CD14-positive monocyte (primary cell): ENCODE results near the gene MSI2. TPM values are rescaled to one million over a fixed set of nuclear protein-coding genes. Genes with fewer than 3 reads are reported as not detected.

Source experiments
- DNase-seq, 3 donors: peaks; one replicate each; pipeline ENCODE4 v3.0.0-alpha.2; 2011 to 2022
- H2AFZ ChIP-seq: 2 replicates; pipeline ENCODE4 v1.6.0; 2012; ENCODE audit warnings: mild to moderate bottlenecking, low read depth, low read length, inconsistent platforms; ENCODE audit not compliant: insufficient read depth, poor library complexity, severe bottlenecking
- H3K27ac ChIP-seq, 2 donors: 1 replicate in 1 of 2; 2 replicates in 1 of 2; pipeline ENCODE4 v1.5.1; 2012 to 2013; ENCODE audit warnings: low read length in 2 of 2, control low read depth in 1 of 2, inconsistent platforms in 1 of 2, low read depth in 1 of 2, mild to moderate bottlenecking in 1 of 2
- H3K27me3 ChIP-seq, 2 donors: one replicate each; pipeline versions ENCODE4 v1.6.0 to v1.6.1; 2011 to 2013; ENCODE audit warnings: low read length in 2 of 2; ENCODE audit not compliant: control insufficient read depth in 2 of 2, insufficient read depth in 2 of 2
- H3K36me3 ChIP-seq, 2 donors: replicated peaks in 1 of 2; 1 replicate in 1 of 2; 2 replicates in 1 of 2; pipeline versions ENCODE4 v1.5.1 to v1.6.1; 2012 to 2013; ENCODE audit warnings: low read length in 2 of 2, control low read depth in 1 of 2, inconsistent platforms in 1 of 2, mild to moderate bottlenecking in 1 of 2; ENCODE audit not compliant: insufficient read depth in 2 of 2, control insufficient read depth in 1 of 2
- H3K4me1 ChIP-seq, 2 donors: 1 replicate in 1 of 2; 2 replicates in 1 of 2; pipeline versions ENCODE4 v1.5.1 to v1.6.1; 2012 to 2013; ENCODE audit warnings: low read length in 2 of 2, control low read depth in 1 of 2, inconsistent platforms in 1 of 2, mild to moderate bottlenecking in 1 of 2, moderate library complexity in 1 of 2; ENCODE audit not compliant: insufficient read depth in 2 of 2, control insufficient read depth in 1 of 2
- H3K4me2 ChIP-seq: replicated peaks from 2 replicates; pipeline ENCODE3; 2012; ENCODE audit warnings: low read length, moderate library complexity, mild to moderate bottlenecking; ENCODE audit not compliant: poor library complexity, severe bottlenecking; ENCODE audit errors: extremely low read depth
- H3K4me3 ChIP-seq, 3 experiments: fragments of 200-600 bp in 1 of 3; sonication (generic) in 1 of 3; replicated peaks in 1 of 3; 1 replicate in 2 of 3; 2 replicates in 1 of 3; pipeline ENCODE4 v1.5.1; 2011 to 2013; ENCODE audit warnings: low read length in 3 of 3, mild to moderate bottlenecking in 3 of 3, control low read depth in 2 of 3, low read depth in 2 of 3, inconsistent platforms in 1 of 3, moderate library complexity in 1 of 3
- H3K79me2 ChIP-seq: 2 replicates; pipeline ENCODE4 v1.6.0; 2012; ENCODE audit warnings: mild to moderate bottlenecking, control low read depth, inconsistent platforms, low read length, moderate library complexity; ENCODE audit not compliant: insufficient read depth
- H3K9ac ChIP-seq: 2 replicates; pipeline ENCODE4 v1.6.0; 2017; ENCODE audit warnings: low read length, mild to moderate bottlenecking; ENCODE audit not compliant: insufficient read depth, poor library complexity, severe bottlenecking
- H3K9me3 ChIP-seq, 2 donors: replicated peaks in 1 of 2; 1 replicate in 1 of 2; 2 replicates in 1 of 2; pipeline versions ENCODE4 v1.5.1 to v1.6.1; 2012 to 2013; ENCODE audit warnings: low read length in 2 of 2, control low read depth in 1 of 2; ENCODE audit not compliant: control insufficient read depth in 1 of 2, insufficient read depth in 1 of 2
- H4K20me1 ChIP-seq: 2 replicates; pipeline ENCODE4 v1.6.0; 2012; ENCODE audit warnings: mild to moderate bottlenecking, low read length, control low read depth, moderate library complexity; ENCODE audit not compliant: insufficient read depth
- H3K27ac Mint-ChIP-seq, 7 donors: one replicate each; pipeline ENCODE4 v1.8.0; 2020; ENCODE audit warnings: mild to moderate bottlenecking in 7 of 7, mixed read lengths in 7 of 7, moderate library complexity in 6 of 7, inconsistent platforms in 2 of 7
- H3K27me3 Mint-ChIP-seq, 3 donors: one replicate each; pipeline ENCODE4 v1.8.0; 2021 to 2022; ENCODE audit warnings: low read depth in 3 of 3, mild to moderate bottlenecking in 3 of 3, mixed read lengths in 3 of 3, moderate library complexity in 3 of 3, inconsistent platforms in 1 of 3
- H3K36me3 Mint-ChIP-seq, 2 donors: one replicate each; pipeline ENCODE4 v1.8.0; 2020; ENCODE audit warnings: mixed read lengths in 2 of 2, inconsistent platforms in 1 of 2, mild to moderate bottlenecking in 1 of 2
- H3K4me1 Mint-ChIP-seq: one replicate; pipeline ENCODE4 v1.8.0; 2020; ENCODE audit warnings: mild to moderate bottlenecking, mixed read lengths
- H3K4me3 Mint-ChIP-seq, 2 donors: one replicate each; pipeline ENCODE4 v1.8.0; 2020; ENCODE audit warnings: mild to moderate bottlenecking in 2 of 2, mixed read lengths in 2 of 2, moderate library complexity in 1 of 2
- H3K9me3 Mint-ChIP-seq, 7 donors: one replicate each; pipeline ENCODE4 v1.8.0; 2020 to 2022; ENCODE audit warnings: mixed read lengths in 7 of 7, mild to moderate bottlenecking in 6 of 7, moderate library complexity in 6 of 7, inconsistent platforms in 2 of 7
- CTCF ChIP-seq: fragments of 200-600 bp; IDR thresholded peaks from one replicate; pipeline ENCODE4 v1.8.0; 2022; ENCODE audit warnings: antibody characterized with exemption, mild to moderate bottlenecking
- WGBS: methylation state at CpG from one replicate; pipeline ENCODE4 v1.1.5; 2013; ENCODE audit warnings: missing lambda C conversion rate; ENCODE audit not compliant: insufficient coverage; 5-methylcytosine and 5-hydroxymethylcytosine counted together
- intact Hi-C, 2 donors: fragments of 100-400 bp; cut with micrococcal nuclease; formaldehyde crosslinking; loops; one replicate each; pipeline versions ENCODE4 v1.15.0 to v1.15.1; 2023
- polyA plus RNA-seq, 3 donors: library from polyadenylated mRNA; depleted of rRNA in 1 of 3; unstranded in 2 of 3; stranded (reverse) in 1 of 3; fragments of 300-500 nt in 2 of 3; fragments of >200 nt in 1 of 3; fragmentation: Illumina TruSeq in 2 of 3; gene quantifications; 1 replicate in 2 of 3; 2 replicates in 1 of 3; pipeline ENCODE4 v1.2.3, GENCODE V29; 2012 to 2021

MSI2 gene
- polyA plus RNA-seq, 3 donors, result 0.20 to 6.6 (median 0.37) TPM

GRCh38 chr17:57273490-57273889 is 17.2 kb downstream of the MSI2 start:
- Histone ChIP-seq H3K4me2 (no peak overlapping the region), H3K9ac (no peak overlapping the region), H3K27me3 (no peaks in the 10 kb centered on the region), H3K4me3 (no peak overlapping the region), H3K9me3 (no peaks in the 10 kb centered on the region), H3K79me2 (no peaks in the 10 kb centered on the region), H2AFZ (no peak overlapping the region), H3K36me3 (peaks cover 2 to 31% of the 10 kb centered on the region in 2 donors), H3K4me1 (peaks cover 3 to 5% of the 10 kb centered on the region in 2 donors), H3K27ac (no peak overlapping the region), H4K20me1 (no peaks in the 10 kb centered on the region)
- Mint-ChIP-seq H3K27me3 (peaks cover 0 to 2% (median 0%) of the 10 kb centered on the region in 3 donors), H3K36me3 (peaks cover 30 to 71% of the 10 kb centered on the region in 2 donors), H3K4me1 (peaks cover 7% of the 10 kb centered on the region), H3K4me3 (no peak overlapping the region), H3K9me3 (no peaks in the 10 kb centered on the region), H3K27ac (peak overlapping the region in 1 of 7 donors; percentile 22)
- intact Hi-C loops, result no loop called here
- no peak for TF ChIP-seq CTCF
- 96% methylated on average over 5 of the region's 6 CpGs for whole genome bisulfite sequencing
- no peak for DNase-seq

GRCh38 chr17:57274162-57274561 is 17.8 kb downstream of the MSI2 start:
- TF ChIP-seq CTCF, result no peak
- H3K27ac ChIP-seq, result no peak overlapping the region
- H3K4me2 ChIP-seq, result no peak overlapping the region
- DNase-seq, result no peak
- no peak overlapping the region for H2AFZ ChIP-seq
- Mint-ChIP-seq H3K4me1 (peaks cover 7% of the 10 kb centered on the region), H3K4me3 (no peak overlapping the region), H3K9me3 (no peaks in the 10 kb centered on the region), H3K27ac (no peak overlapping the region), H3K27me3 (peaks cover 0 to 2% (median 0%) of the 10 kb centered on the region in 3 donors), H3K36me3 (peaks cover 30 to 72% of the 10 kb centered on the region in 2 donors)
- intact Hi-C loops, result no loop called here
- H3K4me3 ChIP-seq, result no peak overlapping the region
- no peaks in the 10 kb centered on the region for H3K27me3 ChIP-seq
- peaks cover 2 to 37% of the 10 kb centered on the region in 2 donors for H3K36me3 ChIP-seq
- no peaks in the 10 kb centered on the region for H4K20me1 ChIP-seq
- no peaks in the 10 kb centered on the region for H3K9me3 ChIP-seq
- 71% methylated on average over 1 of the region's 3 CpGs for WGBS
- no peaks in the 10 kb centered on the region for H3K79me2 ChIP-seq
- peaks cover 3 to 5% of the 10 kb centered on the region in 2 donors for H3K4me1 ChIP-seq
- H3K9ac ChIP-seq, result no peak overlapping the region
